Measurements from ENCODE around the gene SAMD11. TPM values are rescaled to one million over a fixed set of nuclear protein-coding genes. Genes with fewer than 3 reads are reported as not detected.
A peak's percentile ranks its signal among the peaks of the same experiment; 100 is the strongest.

The SAMD11 gene
- total and polyA plus RNA-seq, 10 of the 15 experiments (the other 5 are each of a cell fraction or from before 2014, with no cell fraction given), result 0.04 to 0.31 (median 0.19) TPM; not detected in 6

DNA sequence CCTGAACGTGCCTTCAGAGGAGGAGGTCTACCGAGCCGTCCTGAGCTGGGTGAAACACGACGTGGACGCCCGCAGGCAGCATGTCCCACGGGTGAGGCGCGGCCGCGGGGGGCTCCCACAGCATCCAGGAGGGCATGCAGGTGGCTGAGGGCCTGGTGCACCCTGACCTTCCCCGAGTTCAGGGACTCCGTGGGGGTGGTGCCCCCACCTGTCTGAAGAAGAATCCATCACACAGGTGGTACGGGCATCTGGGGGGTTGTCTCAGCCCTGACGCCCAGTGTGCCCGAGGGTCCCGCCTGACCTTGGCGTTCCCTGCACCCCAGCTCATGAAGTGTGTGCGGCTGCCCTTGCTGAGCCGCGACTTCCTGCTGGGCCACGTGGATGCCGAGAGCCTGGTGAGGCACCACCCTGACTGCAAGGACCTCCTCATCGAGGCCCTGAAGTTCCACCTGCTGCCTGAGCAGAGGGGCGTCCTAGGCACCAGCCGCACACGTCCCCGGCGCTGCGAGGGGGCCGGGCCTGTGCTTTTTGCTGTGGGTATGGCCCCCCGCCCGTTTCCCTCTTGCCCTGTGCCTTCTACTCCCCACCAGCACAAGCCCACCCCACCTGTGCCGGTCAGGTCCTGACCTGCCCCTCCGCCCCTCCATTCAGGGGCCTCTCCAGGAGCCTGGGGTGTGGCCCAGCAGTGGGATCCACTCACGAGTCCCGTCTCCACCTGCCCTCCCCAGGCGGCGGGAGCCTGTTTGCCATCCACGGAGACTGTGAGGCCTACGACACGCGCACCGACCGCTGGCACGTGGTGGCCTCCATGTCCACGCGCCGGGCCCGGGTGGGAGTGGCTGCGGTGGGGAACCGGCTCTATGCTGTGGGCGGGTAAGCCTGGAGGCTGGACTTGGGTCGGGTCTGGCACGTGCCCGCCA is 38.9 kb downstream of the SAMD11 start:
- ChIA-PET CTCF (interaction anchor here (0.5 kb wide), 1 partner anchor 21 kb away, joined by 4 read pairs; no protein-coding TSS in a partner anchor), SMC1A (ENCODE audit: uncharacterized antibody, unreplicated experiment) (no interaction called here), RAD21 (ENCODE audit: unreplicated experiment) (no interaction called here), POLR2A (no interaction called here)
- no peaks in the 10 kb centered on the region; a peak in 1 of 4 replicates for H3K36me3 ChIP-seq (ENCODE audit: control insufficient read depth in 2 of 2, insufficient read depth in 2 of 2, low read length in 1 of 2)
- DNase-seq (ENCODE audit: low read depth, low spot score) (no peak), ATAC-seq (no peak), FAIRE-seq (no peak)
- BruUV-seq (replicated peaks), result TSS peak; percentile 57
- H4K20me1 ChIP-seq (ENCODE audit: control insufficient read depth, insufficient read depth), result no peaks in the 10 kb centered on the region
- peaks cover 13% of the 10 kb centered on the region for H3K79me2 ChIP-seq (ENCODE audit: control insufficient read depth, insufficient read depth, low read length)
- intact Hi-C loops (cut with micrococcal nuclease; ENCODE audit: unreplicated experiment), result no loop called here
- no peaks in the 10 kb centered on the region for H3K9me3 ChIP-seq (replicated peaks; ENCODE audit: control insufficient read depth, insufficient read depth, low read length)
- H3K4me2 ChIP-seq (ENCODE audit: control insufficient read depth, insufficient read depth), result no peak overlapping the region
- H3K4me3 ChIP-seq, result no peak overlapping the region
- peaks cover 18% of the 10 kb centered on the region for H3K4me1 ChIP-seq (ENCODE audit: control insufficient read depth, insufficient read depth, low read length)
- no peak overlapping the region for H3K9ac ChIP-seq (ENCODE audit: control insufficient read depth, insufficient read depth, low read length)
- in situ Hi-C loops (cut with MboI), result no loop called here
- no peak overlapping the region for H3K27ac ChIP-seq (ENCODE audit: control insufficient read depth, insufficient read depth)
- no peaks in the 10 kb centered on the region for H3K27me3 ChIP-seq (replicated peaks in 1 of 2; ENCODE audit: control insufficient read depth in 2 of 2, insufficient read depth in 2 of 2, low read length in 1 of 2)
- H2AFZ ChIP-seq (ENCODE audit: control insufficient read depth, low read depth, low read length), result no peak overlapping the region
- 95% methylated on average over 52 of the region's 57 CpGs for WGBS (ENCODE audit: insufficient coverage, insufficient replicate concordance, low lambda C conversion rate, missing lambda C conversion rate)
- TF ChIP-seq, protein P1, sequence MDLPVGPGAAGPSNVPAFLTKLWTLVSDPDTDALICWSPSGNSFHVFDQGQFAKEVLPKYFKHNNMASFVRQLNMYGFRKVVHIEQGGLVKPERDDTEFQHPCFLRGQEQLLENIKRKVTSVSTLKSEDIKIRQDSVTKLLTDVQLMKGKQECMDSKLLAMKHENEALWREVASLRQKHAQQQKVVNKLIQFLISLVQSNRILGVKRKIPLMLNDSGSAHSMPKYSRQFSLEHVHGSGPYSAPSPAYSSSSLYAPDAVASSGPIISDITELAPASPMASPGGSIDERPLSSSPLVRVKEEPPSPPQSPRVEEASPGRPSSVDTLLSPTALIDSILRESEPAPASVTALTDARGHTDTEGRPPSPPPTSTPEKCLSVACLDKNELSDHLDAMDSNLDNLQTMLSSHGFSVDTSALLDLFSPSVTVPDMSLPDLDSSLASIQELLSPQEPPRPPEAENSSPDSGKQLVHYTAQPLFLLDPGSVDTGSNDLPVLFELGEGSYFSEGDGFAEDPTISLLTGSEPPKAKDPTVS (IDR thresholded peaks at IDR 0.05; ENCODE audit: low read depth, low read length), result no peak
- no peak for TF ChIP-seq LARP7 (IDR thresholded peaks at IDR 0.05)
- TF ChIP-seq NFYA (IDR thresholded peaks at IDR 0.05; ENCODE audit: borderline replicate concordance, low read depth, low read length), result no peak
- TF ChIP-seq, protein P2, sequence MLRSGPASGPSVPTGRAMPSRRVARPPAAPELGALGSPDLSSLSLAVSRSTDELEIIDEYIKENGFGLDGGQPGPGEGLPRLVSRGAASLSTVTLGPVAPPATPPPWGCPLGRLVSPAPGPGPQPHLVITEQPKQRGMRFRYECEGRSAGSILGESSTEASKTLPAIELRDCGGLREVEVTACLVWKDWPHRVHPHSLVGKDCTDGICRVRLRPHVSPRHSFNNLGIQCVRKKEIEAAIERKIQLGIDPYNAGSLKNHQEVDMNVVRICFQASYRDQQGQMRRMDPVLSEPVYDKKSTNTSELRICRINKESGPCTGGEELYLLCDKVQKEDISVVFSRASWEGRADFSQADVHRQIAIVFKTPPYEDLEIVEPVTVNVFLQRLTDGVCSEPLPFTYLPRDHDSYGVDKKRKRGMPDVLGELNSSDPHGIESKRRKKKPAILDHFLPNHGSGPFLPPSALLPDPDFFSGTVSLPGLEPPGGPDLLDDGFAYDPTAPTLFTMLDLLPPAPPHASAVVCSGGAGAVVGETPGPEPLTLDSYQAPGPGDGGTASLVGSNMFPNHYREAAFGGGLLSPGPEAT (IDR thresholded peaks at IDR 0.05; ENCODE audit: low read depth), result no peak
- no peak for TF ChIP-seq KAT2A (conservative IDR thresholded peaks at IDR 0.05; ENCODE audit: control insufficient read depth, low read depth, low read length)
- TF ChIP-seq STAT3 (IDR thresholded peaks at IDR 0.05; ENCODE audit: low read depth, low read length), result no peak
- no peak for TF ChIP-seq ESRRA (IDR thresholded peaks at IDR 0.05; ENCODE audit: low read length)
- no peak for TF ChIP-seq RAD21 (IDR thresholded peaks at IDR 0.05; ENCODE audit: insufficient read depth, low read depth, low read length)
- TF ChIP-seq KDM1A (IDR thresholded peaks at IDR 0.05; ENCODE audit: borderline replicate concordance), result no peak
- TF ChIP-seq ZNF384 (IDR thresholded peaks at IDR 0.05; ENCODE audit: borderline replicate concordance, low read depth, low read length), result no peak
- TF ChIP-seq BRCA1 (IDR thresholded peaks at IDR 0.05; ENCODE audit: low read depth, low read length), result no peak
- no peak for TF ChIP-seq SP1 (IDR thresholded peaks at IDR 0.05; ENCODE audit: low read depth, low read length)
- TF ChIP-seq WRNIP1 (IDR thresholded peaks at IDR 0.05; ENCODE audit: borderline replicate concordance, low read depth, low read length), result no peak
- TF ChIP-seq SREBF2 (IDR thresholded peaks at IDR 0.05; ENCODE audit: low read length), result no peak
- TF ChIP-seq, protein P3, sequence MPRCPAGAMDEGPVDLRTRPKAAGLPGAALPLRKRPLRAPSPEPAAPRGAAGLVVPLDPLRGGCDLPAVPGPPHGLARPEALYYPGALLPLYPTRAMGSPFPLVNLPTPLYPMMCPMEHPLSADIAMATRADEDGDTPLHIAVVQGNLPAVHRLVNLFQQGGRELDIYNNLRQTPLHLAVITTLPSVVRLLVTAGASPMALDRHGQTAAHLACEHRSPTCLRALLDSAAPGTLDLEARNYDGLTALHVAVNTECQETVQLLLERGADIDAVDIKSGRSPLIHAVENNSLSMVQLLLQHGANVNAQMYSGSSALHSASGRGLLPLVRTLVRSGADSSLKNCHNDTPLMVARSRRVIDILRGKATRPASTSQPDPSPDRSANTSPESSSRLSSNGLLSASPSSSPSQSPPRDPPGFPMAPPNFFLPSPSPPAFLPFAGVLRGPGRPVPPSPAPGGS (IDR thresholded peaks at IDR 0.05; ENCODE audit: borderline replicate concordance, insufficient read depth, low read depth, low read length, poor library complexity, severe bottlenecking), result no peak
- TF ChIP-seq IKZF2 (IDR thresholded peaks at IDR 0.05), result no peak
- TF ChIP-seq, protein P4, sequence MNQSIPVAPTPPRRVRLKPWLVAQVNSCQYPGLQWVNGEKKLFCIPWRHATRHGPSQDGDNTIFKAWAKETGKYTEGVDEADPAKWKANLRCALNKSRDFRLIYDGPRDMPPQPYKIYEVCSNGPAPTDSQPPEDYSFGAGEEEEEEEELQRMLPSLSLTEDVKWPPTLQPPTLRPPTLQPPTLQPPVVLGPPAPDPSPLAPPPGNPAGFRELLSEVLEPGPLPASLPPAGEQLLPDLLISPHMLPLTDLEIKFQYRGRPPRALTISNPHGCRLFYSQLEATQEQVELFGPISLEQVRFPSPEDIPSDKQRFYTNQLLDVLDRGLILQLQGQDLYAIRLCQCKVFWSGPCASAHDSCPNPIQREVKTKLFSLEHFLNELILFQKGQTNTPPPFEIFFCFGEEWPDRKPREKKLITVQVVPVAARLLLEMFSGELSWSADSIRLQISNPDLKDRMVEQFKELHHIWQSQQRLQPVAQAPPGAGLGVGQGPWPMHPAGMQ (IDR thresholded peaks at IDR 0.05; ENCODE audit: borderline replicate concordance), result no peak
- TF ChIP-seq IKZF1 (conservative IDR thresholded peaks at IDR 0.05), result no peak
- no peak for TF ChIP-seq BCL11A (IDR thresholded peaks at IDR 0.05; ENCODE audit: low read depth, low read length)
